HG03097 (cell line): ENCODE measurements around the gene ARL17B.
"Not testable (repeated sequence)": the region's sequence is repeated elsewhere in the genome, so short reads cannot be mapped to it uniquely, and the experiment has no call there.

ENCODE experiments used
- ATAC-seq: cut with Tn5 transposase; IDR thresholded peaks from one replicate; pipeline ENCODE4 v1.9.1; 2021; ENCODE audit not compliant: unreplicated experiment, low FRiP score

ARL17B gene

GRCh38 chr17:46361755-46362154 lies at the start of gene ARL17B:
Gene ARL17B (minus strand): TSS chr17:46361766. CDS start chr17:46358397, 3,369 bp downstream.
- ATAC-seq, result peak; percentile 85

GRCh38 chr17:46409864-46410263 lies 48.3 kb upstream of the ARL17B start:
- ATAC-seq, result not testable (repeated sequence)

- not testable (repeated sequence) for ATAC-seq
Measured at GRCh38 chr17:46407155-46407554, 45.6 kb upstream of the ARL17B start.

GRCh38 chr17:46401033-46401787 lies 39.6 kb upstream of the ARL17B start:
- not testable (repeated sequence) for ATAC-seq

GRCh38 chr17:46400543-46400942 lies 39.0 kb upstream of the ARL17B start:
- not testable (repeated sequence) for ATAC-seq

GRCh38 chr17:46399993-46400392 lies 38.4 kb upstream of the ARL17B start:
- ATAC-seq, result not testable (repeated sequence)

- ATAC-seq, result not testable (repeated sequence)
Measured at GRCh38 chr17:46396292-46396691, 34.7 kb upstream of the ARL17B start.

- not testable (repeated sequence) for ATAC-seq
Measured at GRCh38 chr17:46393702-46394101, 32.1 kb upstream of the ARL17B start.

- not testable (repeated sequence) for ATAC-seq
Measured at GRCh38 chr17:46385491-46385890, 23.9 kb upstream of the ARL17B start.

- not testable (repeated sequence) for ATAC-seq
Measured at GRCh38 chr17:46383118-46383517, 21.6 kb upstream of the ARL17B start.

GRCh38 chr17:46373418-46373817 lies 11.9 kb upstream of the ARL17B start:
- not testable (repeated sequence) for ATAC-seq

- peak; percentile 69 for ATAC-seq
Measured at GRCh38 chr17:46372236-46373229, 11.0 kb upstream of the ARL17B start.

- ATAC-seq, result not testable (repeated sequence)
Measured at GRCh38 chr17:46367520-46367919, 6.0 kb upstream of the ARL17B start.

- ATAC-seq, result peak; percentile 33
Measured at GRCh38 chr17:46361145-46361735, 326 bp downstream of the ARL17B start.

GRCh38 chr17:46353856-46354255 lies 7.7 kb downstream of the ARL17B start:
- not testable (repeated sequence) for ATAC-seq

GRCh38 chr17:46349060-46349459 lies 12.5 kb downstream of the ARL17B start:
- ATAC-seq, result not testable (repeated sequence)

GRCh38 chr17:46348345-46348744 lies 13.2 kb downstream of the ARL17B start:
- ATAC-seq, result not testable (repeated sequence)

- not testable (repeated sequence) for ATAC-seq
Measured at GRCh38 chr17:46342131-46342530, 19.4 kb downstream of the ARL17B start.

- ATAC-seq, result not testable (repeated sequence)
Measured at GRCh38 chr17:46341220-46341619, 20.3 kb downstream of the ARL17B start.

GRCh38 chr17:46294831-46295230 lies 66.7 kb downstream of the ARL17B start, which contains the start of gene LRRC37A:
Gene LRRC37A (plus strand): TSS chr17:46295131. CDS start chr17:46295134, 3 bp downstream.
- ATAC-seq, result not testable (repeated sequence)
